Measurements from ENCODE around the gene EGLN2. TPM values are rescaled to one million over a fixed set of nuclear protein-coding genes. Genes with fewer than 3 reads are reported as not detected.
"Not testable (repeated sequence)": the region's sequence is repeated elsewhere in the genome, so short reads cannot be mapped to it uniquely, and the experiment has no call there.

Gene EGLN2
- total RNA-seq, 3 donors from 2014 or later: 84.5 to 126 (median 93.2) TPM

DNA sequence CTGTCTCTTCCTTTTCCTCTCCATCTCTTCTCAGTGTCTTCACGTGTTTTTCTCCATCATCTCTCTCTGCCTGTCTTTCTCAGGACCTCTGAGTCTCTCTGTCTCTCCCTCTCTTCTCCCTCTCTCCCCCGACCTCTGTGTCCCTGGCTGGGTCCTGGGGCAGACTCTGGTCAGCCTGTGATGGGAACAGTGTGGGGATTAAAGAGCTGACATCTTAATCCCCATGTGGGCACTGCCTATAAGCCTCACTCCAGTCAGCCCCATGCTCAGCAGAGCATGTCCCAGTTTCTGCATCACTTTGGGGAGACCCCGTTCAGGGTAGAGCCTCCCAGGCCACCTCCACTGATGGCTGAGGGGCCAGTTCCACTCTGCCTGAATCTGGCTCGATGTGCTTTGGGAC lies 16.2 kb downstream of the EGLN2 start:
- H3K36me3 ChIP-seq (ENCODE audit: low read depth): no peaks in the 10 kb centered on the region
- TF ChIP-seq, protein P1, sequence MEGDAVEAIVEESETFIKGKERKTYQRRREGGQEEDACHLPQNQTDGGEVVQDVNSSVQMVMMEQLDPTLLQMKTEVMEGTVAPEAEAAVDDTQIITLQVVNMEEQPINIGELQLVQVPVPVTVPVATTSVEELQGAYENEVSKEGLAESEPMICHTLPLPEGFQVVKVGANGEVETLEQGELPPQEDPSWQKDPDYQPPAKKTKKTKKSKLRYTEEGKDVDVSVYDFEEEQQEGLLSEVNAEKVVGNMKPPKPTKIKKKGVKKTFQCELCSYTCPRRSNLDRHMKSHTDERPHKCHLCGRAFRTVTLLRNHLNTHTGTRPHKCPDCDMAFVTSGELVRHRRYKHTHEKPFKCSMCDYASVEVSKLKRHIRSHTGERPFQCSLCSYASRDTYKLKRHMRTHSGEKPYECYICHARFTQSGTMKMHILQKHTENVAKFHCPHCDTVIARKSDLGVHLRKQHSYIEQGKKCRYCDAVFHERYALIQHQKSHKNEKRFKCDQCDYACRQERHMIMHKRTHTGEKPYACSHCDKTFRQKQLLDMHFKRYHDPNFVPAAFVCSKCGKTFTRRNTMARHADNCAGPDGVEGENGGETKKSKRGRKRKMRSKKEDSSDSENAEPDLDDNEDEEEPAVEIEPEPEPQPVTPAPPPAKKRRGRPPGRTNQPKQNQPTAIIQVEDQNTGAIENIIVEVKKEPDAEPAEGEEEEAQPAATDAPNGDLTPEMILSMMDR (IDR thresholded peaks at IDR 0.05): no peak
- H3K9me3 ChIP-seq: no peaks in the 10 kb centered on the region
- intact Hi-C loops (cut with DNase I, micrococcal nuclease): loop anchor here (5.0 to 10.0 kb wide), 2 partner anchors 150 to 153 kb away; no protein-coding TSS in a partner anchor
- no peak for ATAC-seq
- no peak overlapping the region for H3K4me3 ChIP-seq
- no peak for DNase-seq
- H3K4me1 ChIP-seq (ENCODE audit: low read depth): peaks cover 5% of the 10 kb centered on the region

DNA sequence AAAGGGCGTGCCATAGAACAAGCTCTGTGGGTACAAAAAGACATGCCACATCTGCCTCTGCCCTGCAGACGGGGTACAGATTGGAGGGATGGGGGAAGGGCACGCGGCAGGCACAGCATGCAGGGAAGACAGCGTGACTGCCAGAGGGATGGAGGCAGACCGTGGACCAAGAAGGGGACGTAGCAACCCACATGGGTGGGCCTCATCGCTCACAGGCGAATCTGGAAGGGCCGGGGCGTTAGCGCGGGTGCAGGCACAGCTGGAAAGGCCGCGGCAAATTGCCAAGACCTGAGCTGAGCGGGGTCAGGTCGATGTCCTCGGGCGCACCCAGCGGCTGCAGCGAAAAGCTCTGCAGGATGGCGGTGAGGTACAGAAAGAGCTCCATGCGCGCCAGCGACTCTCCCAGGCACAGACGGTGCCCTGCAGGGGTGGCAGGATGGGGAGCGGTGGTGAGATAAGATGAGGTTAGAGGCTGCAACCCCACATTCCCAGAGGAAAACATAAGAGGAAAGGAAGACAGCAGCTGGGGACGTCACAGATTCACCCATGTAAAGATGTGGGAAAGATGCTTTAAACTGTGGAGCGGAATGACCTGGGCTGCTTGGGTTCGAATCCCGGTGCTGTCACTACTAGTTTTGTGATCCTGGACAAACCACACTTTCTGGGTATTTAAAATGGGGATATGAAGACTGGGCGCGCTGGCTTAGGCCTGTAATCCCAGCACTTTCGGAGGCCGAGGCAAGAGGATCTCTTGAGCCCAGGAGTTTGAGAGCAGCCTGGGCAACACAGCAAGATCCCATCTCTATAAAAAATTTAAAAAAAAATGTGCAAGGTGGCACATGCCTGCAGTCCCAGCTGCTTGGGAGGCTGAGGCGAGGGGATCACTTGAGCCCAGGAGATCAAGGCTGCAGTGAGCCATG lies 19.7 kb downstream of the EGLN2 start:
- DNase-seq: peak; percentile 86 to 91 (median 89)
- not testable (repeated sequence) for H3K4me3 ChIP-seq; H3K36me3 ChIP-seq (ENCODE audit: low read depth); H3K9me3 ChIP-seq
- peaks cover 11% of the 10 kb centered on the region for H3K4me1 ChIP-seq (ENCODE audit: low read depth)
- ATAC-seq: peak; percentile 95
- intact Hi-C loops (cut with DNase I, micrococcal nuclease): loop anchor here (5.0 to 10.0 kb wide), 2 partner anchors 154 to 156 kb away; no protein-coding TSS in a partner anchor

DNA sequence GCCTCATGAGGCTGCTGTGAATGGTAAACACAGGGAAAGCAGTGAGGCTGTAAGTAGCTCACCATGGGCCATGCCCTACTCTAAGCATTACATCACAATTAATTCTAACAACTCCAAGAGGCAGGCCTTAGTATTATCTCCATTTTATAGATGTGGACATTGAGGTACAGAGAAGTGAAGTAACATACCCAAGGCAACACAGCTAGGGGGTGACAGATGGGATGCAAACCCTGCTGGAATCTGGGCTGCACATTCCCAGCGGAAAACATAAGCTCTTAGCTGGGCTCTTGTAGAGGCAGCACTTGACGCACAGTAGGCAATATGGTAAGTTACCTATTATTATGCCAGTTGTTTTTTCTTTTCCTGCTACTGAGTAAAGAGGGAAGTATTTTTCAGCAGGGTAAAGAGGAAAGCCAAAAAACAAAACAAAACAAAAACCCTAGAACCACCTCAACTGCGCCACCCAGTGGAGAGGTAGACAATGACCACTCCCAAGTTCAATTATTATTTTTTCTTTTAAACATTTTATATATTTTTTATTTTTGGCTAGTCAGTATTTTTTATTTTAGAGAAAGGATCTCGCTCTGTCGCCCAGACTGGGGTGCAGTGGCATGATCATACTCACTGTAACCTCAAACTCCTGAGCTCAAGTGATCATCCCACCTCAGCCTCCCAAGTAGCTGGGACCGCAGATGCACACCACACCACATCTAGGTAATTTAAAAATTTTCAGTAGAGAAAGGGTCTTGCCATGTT lies 20.7 kb downstream of the EGLN2 start:
- not testable (repeated sequence) for H3K36me3 ChIP-seq (ENCODE audit: low read depth); H3K9me3 ChIP-seq; H3K4me3 ChIP-seq
- peaks cover 11% of the 10 kb centered on the region for H3K4me1 ChIP-seq (ENCODE audit: low read depth)
- peak; percentile 61 for ATAC-seq
- DNase-seq: peak in 1 of 3 donors; percentile 71
- intact Hi-C loops (cut with DNase I, micrococcal nuclease): loop anchor here (5.0 to 10.0 kb wide), 2 partner anchors 155 to 157 kb away; no protein-coding TSS in a partner anchor
- TF ChIP-seq, protein P1 (IDR thresholded peaks at IDR 0.05): peak; percentile 67

DNA sequence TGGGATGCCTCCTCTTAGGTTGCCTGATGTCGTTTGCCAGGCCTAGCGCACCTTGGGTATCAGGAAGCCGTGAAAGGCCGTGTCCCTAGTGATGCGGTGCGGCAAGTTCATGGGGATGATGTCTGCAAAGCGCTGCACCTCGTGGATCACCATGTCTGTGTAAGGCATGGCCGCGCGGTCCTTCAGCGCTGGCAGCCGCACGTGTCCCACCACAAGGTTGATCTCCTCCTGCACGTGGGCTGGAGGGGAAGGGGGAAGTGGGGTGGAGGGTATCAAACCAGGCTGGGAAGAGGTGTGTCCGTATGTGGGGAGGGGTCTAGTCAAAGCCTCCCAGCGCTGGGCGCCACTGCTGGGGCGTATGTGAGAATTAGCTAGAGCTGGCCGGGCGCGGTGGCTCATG lies 23.2 kb downstream of the EGLN2 start:
- no peak for DNase-seq
- intact Hi-C loops (cut with DNase I, micrococcal nuclease): no loop called here

GRCh38 chr19:40822704-40823553 lies 23.9 kb downstream of the EGLN2 start:
- ATAC-seq; H3K36me3 ChIP-seq (ENCODE audit: low read depth); intact Hi-C loops (cut with DNase I, micrococcal nuclease); H3K4me3 ChIP-seq; DNase-seq; H3K9me3 ChIP-seq: not testable (repeated sequence)
- peaks cover 11% of the 10 kb centered on the region for H3K4me1 ChIP-seq (ENCODE audit: low read depth)

More for the DNA sequence above, 23.2 kb downstream of the EGLN2 start:
- Histone ChIP-seq H3K4me3 (no peak overlapping the region), H3K4me1 (ENCODE audit: low read depth) (peaks cover 11% of the 10 kb centered on the region), H3K9me3 (no peaks in the 10 kb centered on the region), H3K36me3 (ENCODE audit: low read depth) (no peaks in the 10 kb centered on the region)
- ATAC-seq: no peak
- TF ChIP-seq, protein P1 (IDR thresholded peaks at IDR 0.05): no peak

DNA sequence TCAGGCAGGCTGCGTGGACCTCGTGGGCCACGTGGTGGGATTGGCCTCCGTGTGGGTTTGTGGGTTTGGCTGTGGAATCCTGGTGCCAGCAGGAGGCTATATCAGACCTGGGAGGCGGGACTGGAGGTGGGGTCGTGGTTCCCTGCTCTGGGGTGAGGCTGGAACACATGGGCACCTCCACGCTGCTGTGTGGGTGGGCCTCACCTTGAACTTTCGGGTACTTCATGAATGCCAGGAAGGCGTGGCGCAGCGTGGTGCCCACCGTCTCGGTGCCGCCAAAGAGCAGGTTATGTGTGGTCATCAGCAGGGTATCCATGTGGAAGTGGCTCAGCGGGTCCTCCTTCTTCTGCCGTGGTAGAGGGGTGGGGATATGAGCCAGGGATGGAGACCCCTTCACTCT lies 25.9 kb downstream of the EGLN2 start:
- ATAC-seq; intact Hi-C loops (cut with DNase I, micrococcal nuclease); H3K36me3 ChIP-seq (ENCODE audit: low read depth); H3K4me1 ChIP-seq (ENCODE audit: low read depth); DNase-seq; H3K4me3 ChIP-seq; H3K9me3 ChIP-seq: not testable (repeated sequence)

DNA sequence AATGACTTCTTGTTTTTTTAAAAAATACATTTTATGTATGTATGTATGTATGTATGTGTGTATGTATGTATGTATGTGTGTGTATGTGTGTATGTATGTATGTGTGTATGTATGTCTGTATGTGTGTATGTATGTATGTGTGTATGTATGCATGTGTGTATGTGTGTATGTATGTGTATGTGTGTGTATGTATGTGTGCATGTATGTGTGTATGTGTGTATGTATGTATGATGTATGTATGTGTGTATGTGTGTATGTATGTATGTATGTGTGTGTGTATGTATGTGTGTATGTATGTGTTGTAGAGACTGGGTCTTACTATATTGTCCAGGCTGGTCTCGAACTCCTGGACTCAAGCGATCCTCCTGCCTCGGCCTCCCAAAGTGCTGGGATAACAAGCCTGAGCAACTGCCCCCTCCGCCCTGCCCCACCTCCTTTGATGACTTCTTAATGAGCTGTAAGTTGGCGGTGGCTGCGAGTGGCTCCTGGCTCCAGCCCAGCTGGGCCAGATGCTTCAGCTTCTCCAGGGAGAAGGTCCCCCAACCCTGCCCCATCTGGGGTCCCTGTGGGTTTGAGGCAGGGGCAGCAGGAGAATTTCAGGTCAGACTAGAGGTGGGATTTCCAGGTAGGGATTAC lies 26.6 kb downstream of the EGLN2 start:
- intact Hi-C loops (cut with DNase I, micrococcal nuclease); H3K4me3 ChIP-seq: not testable (repeated sequence)

GRCh38 chr19:40826312-40826698 lies 27.3 kb downstream of the EGLN2 start:
- H3K4me3 ChIP-seq; H3K9me3 ChIP-seq; ATAC-seq; H3K4me1 ChIP-seq (ENCODE audit: low read depth); intact Hi-C loops (cut with DNase I, micrococcal nuclease); H3K36me3 ChIP-seq (ENCODE audit: low read depth); DNase-seq: not testable (repeated sequence)

More for the DNA sequence above, 26.6 kb downstream of the EGLN2 start:
- H3K4me1 ChIP-seq (ENCODE audit: low read depth); H3K36me3 ChIP-seq (ENCODE audit: low read depth); H3K9me3 ChIP-seq; DNase-seq; ATAC-seq: not testable (repeated sequence)

DNA sequence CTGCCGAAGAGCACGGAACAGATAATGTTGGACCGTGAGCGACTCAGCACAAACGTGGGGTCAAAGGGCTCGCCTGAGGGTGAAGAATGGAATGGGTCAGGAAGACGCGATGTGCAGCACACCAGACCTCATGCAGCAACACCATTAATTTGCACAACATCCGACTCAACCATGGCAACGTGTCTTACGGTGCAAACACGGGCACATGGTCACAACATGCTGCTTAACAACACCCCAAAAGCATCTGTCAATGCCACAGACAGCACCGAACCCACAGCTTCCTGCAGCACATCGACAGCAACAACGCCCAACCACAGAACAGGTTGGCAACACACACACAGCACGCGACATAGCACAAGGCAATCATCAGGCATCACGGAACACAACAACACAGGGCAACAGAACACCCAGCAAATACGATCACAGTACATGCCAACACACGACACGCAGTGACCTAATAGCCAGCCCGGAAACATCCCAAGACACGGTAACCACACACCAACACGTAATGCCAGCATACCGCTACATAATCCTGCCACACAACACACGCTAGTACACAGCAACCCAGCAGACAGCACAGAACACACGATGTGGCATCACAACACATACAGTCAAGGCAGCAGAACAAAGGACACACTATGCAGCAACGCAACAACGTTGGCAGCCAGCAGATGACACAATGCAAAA lies 27.9 kb downstream of the EGLN2 start:
- intact Hi-C loops (cut with DNase I, micrococcal nuclease); DNase-seq; H3K9me3 ChIP-seq; H3K4me3 ChIP-seq; H3K36me3 ChIP-seq (ENCODE audit: low read depth): not testable (repeated sequence)
- H3K4me1 ChIP-seq (ENCODE audit: low read depth): peaks cover 13% of the 10 kb centered on the region
- peak; percentile 32 for ATAC-seq

Measured in mucosa of descending colon (tissue), 3 donors.